GM23338 (cell line): ENCODE results near the gene ZNF445. TPM values are rescaled to one million over a fixed set of nuclear protein-coding genes. Genes with fewer than 3 reads are reported as not detected.

Source experiments
- ATAC-seq: fragments of 200-7000 bp; cut with Tn5 transposase; 3 replicates; pipeline ENCODE4 v1.9.1; 2020
- DNase-seq: peaks from one replicate; pipeline ENCODE4 v3.0.0-alpha.2; 2015; ENCODE audit warnings: low spot score
- H2AFZ ChIP-seq: fragments of 200-600 bp; sonication (generic); 2 replicates; pipeline ENCODE4 v1.8.0; 2016; ENCODE audit warnings: antibody characterized with exemption, mild to moderate bottlenecking, moderate library complexity
- H3F3A ChIP-seq: fragments of 200-600 bp; sonication (generic); replicated peaks from 2 replicates; pipeline ENCODE4 v1.8.0; 2017; ENCODE audit warnings: antibody characterized with exemption, mixed run types, low read depth
- H3K27ac ChIP-seq: fragments of 200-600 bp; sonication (generic); 2 replicates; pipeline ENCODE4 v1.6.1; 2016; ENCODE audit warnings: low read depth
- H3K27me3 ChIP-seq: fragments of 200-600 bp; sonication (generic); 2 replicates; pipeline ENCODE4 v1.8.0; 2016; ENCODE audit warnings: mild to moderate bottlenecking, mixed run types, moderate library complexity; ENCODE audit not compliant: insufficient read depth
- H3K36me3 ChIP-seq: fragments of 200-600 bp; sonication (generic); 2 replicates; pipeline ENCODE4 v1.8.0; 2016; ENCODE audit warnings: mild to moderate bottlenecking; ENCODE audit not compliant: insufficient read depth
- H3K4me1 ChIP-seq: fragments of 200-600 bp; sonication (generic); 2 replicates; pipeline ENCODE4 v1.8.0; 2016; ENCODE audit warnings: mild to moderate bottlenecking, moderate library complexity; ENCODE audit not compliant: insufficient read depth
- H3K4me2 ChIP-seq: fragments of 200-600 bp; sonication (generic); 2 replicates; pipeline ENCODE4 v1.7.1; 2017; ENCODE audit warnings: mixed run types
- H3K4me3 ChIP-seq: fragments of 200-600 bp; sonication (generic); 2 replicates; pipeline ENCODE4 v1.6.1; 2016; ENCODE audit warnings: mixed run types
- H3K79me2 ChIP-seq: fragments of 200-600 bp; sonication (generic); replicated peaks from 2 replicates; pipeline ENCODE4 v1.8.0; 2017; ENCODE audit warnings: mild to moderate bottlenecking; ENCODE audit not compliant: insufficient read depth
- H3K9me2 ChIP-seq: fragments of 200-600 bp; sonication (generic); 2 replicates; pipeline ENCODE4 v1.8.0; 2017; ENCODE audit not compliant: insufficient read depth
- H4K20me1 ChIP-seq: fragments of 200-600 bp; sonication (generic); replicated peaks from 2 replicates; pipeline ENCODE4 v1.8.0; 2017; ENCODE audit warnings: mild to moderate bottlenecking; ENCODE audit not compliant: insufficient read depth
- H3K27ac Mint-ChIP-seq: 2 replicates; pipeline ENCODE4 v1.8.0; 2020; ENCODE audit warnings: inconsistent platforms, mild to moderate bottlenecking, moderate library complexity, mixed read lengths
- H3K27me3 Mint-ChIP-seq: 3 replicates; pipeline ENCODE4 v1.8.0; 2022; ENCODE audit warnings: low read depth, mild to moderate bottlenecking, moderate library complexity, mixed read lengths, inconsistent platforms; ENCODE audit not compliant: insufficient read depth, poor library complexity
- H3K36me3 Mint-ChIP-seq: 3 replicates; pipeline ENCODE4 v1.8.0; 2021; ENCODE audit warnings: low read depth, mild to moderate bottlenecking, inconsistent platforms, moderate library complexity, mixed read lengths
- H3K4me1 Mint-ChIP-seq: 3 replicates; pipeline ENCODE4 v1.8.0; 2020; ENCODE audit warnings: mild to moderate bottlenecking, inconsistent platforms, mixed read lengths
- H3K4me3 Mint-ChIP-seq: 3 replicates; pipeline ENCODE4 v1.8.0; 2021; ENCODE audit warnings: moderate library complexity, mild to moderate bottlenecking, inconsistent platforms, mixed read lengths
- H3K9me3 Mint-ChIP-seq: 3 replicates; pipeline ENCODE4 v1.8.0; 2020; ENCODE audit warnings: moderate library complexity, mild to moderate bottlenecking, inconsistent platforms, mixed read lengths
- CREB1 ChIP-seq: fragments of 250-450 bp; sonication (Bioruptor Pico); IDR thresholded peaks from 2 replicates; pipeline ENCODE4 v1.5.0; 2020; ENCODE audit warnings: low read depth, mild to moderate bottlenecking, moderate library complexity
- EZH2 ChIP-seq: fragments of 200-600 bp; sonication (generic); IDR thresholded peaks from one replicate; pipeline ENCODE4 v1.8.0; 2017; ENCODE audit warnings: antibody characterized with exemption, mild to moderate bottlenecking, low read depth; ENCODE audit not compliant: unreplicated experiment
- EZH2phosphoT487 ChIP-seq: fragments of 200-600 bp; sonication (generic); IDR thresholded peaks from one replicate; pipeline ENCODE4 v1.8.1; 2018; ENCODE audit warnings: antibody characterized with exemption; ENCODE audit not compliant: unreplicated experiment
- JUNB ChIP-seq: IDR thresholded peaks from one replicate; pipeline ENCODE4 v1.6.1; 2016; ENCODE audit warnings: antibody characterized with exemption; ENCODE audit not compliant: unreplicated experiment
- NANOG ChIP-seq: IDR thresholded peaks from 2 replicates; pipeline ENCODE4 v1.6.1; 2016; ENCODE audit warnings: antibody characterized with exemption, borderline replicate concordance
- POLR2AphosphoS5 ChIP-seq: IDR thresholded peaks from 2 replicates; pipeline ENCODE4 v1.6.1; 2016; ENCODE audit warnings: antibody characterized with exemption, low read depth
- REST ChIP-seq: IDR thresholded peaks from one replicate; pipeline ENCODE4 v1.6.1; 2018; ENCODE audit warnings: antibody characterized with exemption; ENCODE audit not compliant: unreplicated experiment
- STAT1 ChIP-seq: IDR thresholded peaks from one replicate; pipeline ENCODE4 v1.6.1; 2016; ENCODE audit warnings: antibody characterized with exemption; ENCODE audit not compliant: unreplicated experiment
- ZNF114 ChIP-seq: fragments of 250-450 bp; sonication (Bioruptor Pico); IDR thresholded peaks from 2 replicates; pipeline ENCODE4 v1.5.0; 2020; ENCODE audit warnings: mild to moderate bottlenecking, moderate library complexity
- ZNF331 ChIP-seq: fragments of 250-450 bp; sonication (Bioruptor Pico); IDR thresholded peaks from 2 replicates; pipeline ENCODE4 v1.5.0; 2020; ENCODE audit warnings: low read depth, mild to moderate bottlenecking, moderate library complexity
- polyA plus RNA-seq: library from polyadenylated mRNA; unstranded; fragments of >200 nt; fragmentation: Nextera tagmentation; extraction: Ambion mirVana; gene quantifications from 2 replicates; pipeline ENCODE4 v1.2.1, GENCODE V29; 2016
- total RNA-seq: library from RNA; depleted of rRNA; stranded (reverse); fragments of >200 nt; shearing (Covaris generic); gene quantifications from 2 replicates; pipeline ENCODE4 v1.2.3, GENCODE V29; 2014
- TF ChIP-seq, protein P1 (sequence below), 2 experiments: fragments of 200-600 bp in 1 of 2; sonication (generic) in 1 of 2; conservative IDR thresholded peaks; 2 replicates each; pipeline versions ENCODE4 v1.5.1 to v1.6.1; 2016 to 2017; ENCODE audit warnings: antibody characterized with exemption in 2 of 2, low read depth in 2 of 2, mild to moderate bottlenecking in 2 of 2, moderate library complexity in 1 of 2
- TF ChIP-seq, protein P2 (sequence below): fragments of 250-450 bp; sonication (Bioruptor Pico); IDR thresholded peaks from 2 replicates; pipeline ENCODE4 v1.5.0; 2020; ENCODE audit warnings: mild to moderate bottlenecking, moderate library complexity
- TF ChIP-seq, protein P3 (sequence below): IDR thresholded peaks from 2 replicates; pipeline ENCODE4 v1.6.1; 2016; ENCODE audit warnings: antibody characterized with exemption

ZNF445 gene
- total and polyA plus RNA-seq, 2 experiments from 2014 or later: 2.7 to 16.6 TPM

DNA sequence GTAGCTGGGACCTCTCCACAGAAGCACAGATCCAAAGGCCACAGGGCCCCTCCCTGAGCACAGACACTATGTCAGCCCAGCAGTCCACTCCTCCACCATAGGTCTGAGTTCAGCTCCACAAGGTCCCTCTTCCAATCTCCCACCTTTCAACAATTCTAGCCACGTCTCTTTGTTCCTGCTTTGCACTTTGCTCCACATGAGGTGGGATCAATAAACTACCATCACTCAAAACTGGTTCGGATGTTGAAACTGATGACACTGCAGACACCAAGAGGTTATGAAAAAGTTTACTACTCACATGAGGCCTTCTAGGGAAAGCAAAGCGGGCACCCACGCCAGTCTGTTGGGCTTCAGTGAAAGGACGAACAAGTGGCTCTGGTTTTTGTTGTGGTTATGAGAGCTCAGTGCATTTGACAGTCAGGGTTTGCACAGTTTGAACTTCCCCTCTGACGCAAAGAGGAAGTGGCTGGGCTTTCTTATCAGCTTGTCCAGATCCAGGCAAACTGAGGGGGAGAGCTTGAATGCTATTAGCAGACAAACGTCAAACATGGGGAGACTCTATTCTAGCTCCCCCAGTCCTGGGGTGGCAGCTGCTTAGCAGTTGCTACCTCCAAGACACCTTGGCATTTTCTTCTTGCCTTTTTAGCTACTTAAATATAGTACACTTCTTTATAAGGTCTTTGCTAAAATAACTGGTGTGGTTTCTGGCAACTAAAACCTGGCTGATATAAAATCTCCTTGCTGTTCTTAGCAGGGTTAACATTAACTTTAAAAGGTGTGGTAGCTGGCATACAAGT lies 37.8 kb downstream of the ZNF445 start:
- Histone ChIP-seq H3K9me2 (peaks cover 8% of the 10 kb centered on the region; the same call in 1 of the 2 replicates), H3K27ac (no peak overlapping the region), H3K27me3 (no peaks in the 10 kb centered on the region), H3K4me2 (no peak overlapping the region), H2AFZ (no peak overlapping the region), H3K4me3 (no peak overlapping the region), H3K36me3 (no peaks in the 10 kb centered on the region), H4K20me1 (no peaks in the 10 kb centered on the region), H3K4me1 (0 out of 2 replicates have a peak, but pooled peaks cover 7% of the 10 kb centered on the region), H3F3A (no peaks in the 10 kb centered on the region), H3K79me2 (no peaks in the 10 kb centered on the region)
- Mint-ChIP-seq H3K4me1 (peaks cover 7% of the 10 kb centered on the region; the same call in 2 of the 3 replicates), H3K9me3 (no peaks in the 10 kb centered on the region), H3K27ac (no peak overlapping the region), H3K27me3 (peaks cover 8% of the 10 kb centered on the region), H3K36me3 (peaks cover 17% of the 10 kb centered on the region), H3K4me3 (no peak overlapping the region)
- TF ChIP-seq, protein P1, sequence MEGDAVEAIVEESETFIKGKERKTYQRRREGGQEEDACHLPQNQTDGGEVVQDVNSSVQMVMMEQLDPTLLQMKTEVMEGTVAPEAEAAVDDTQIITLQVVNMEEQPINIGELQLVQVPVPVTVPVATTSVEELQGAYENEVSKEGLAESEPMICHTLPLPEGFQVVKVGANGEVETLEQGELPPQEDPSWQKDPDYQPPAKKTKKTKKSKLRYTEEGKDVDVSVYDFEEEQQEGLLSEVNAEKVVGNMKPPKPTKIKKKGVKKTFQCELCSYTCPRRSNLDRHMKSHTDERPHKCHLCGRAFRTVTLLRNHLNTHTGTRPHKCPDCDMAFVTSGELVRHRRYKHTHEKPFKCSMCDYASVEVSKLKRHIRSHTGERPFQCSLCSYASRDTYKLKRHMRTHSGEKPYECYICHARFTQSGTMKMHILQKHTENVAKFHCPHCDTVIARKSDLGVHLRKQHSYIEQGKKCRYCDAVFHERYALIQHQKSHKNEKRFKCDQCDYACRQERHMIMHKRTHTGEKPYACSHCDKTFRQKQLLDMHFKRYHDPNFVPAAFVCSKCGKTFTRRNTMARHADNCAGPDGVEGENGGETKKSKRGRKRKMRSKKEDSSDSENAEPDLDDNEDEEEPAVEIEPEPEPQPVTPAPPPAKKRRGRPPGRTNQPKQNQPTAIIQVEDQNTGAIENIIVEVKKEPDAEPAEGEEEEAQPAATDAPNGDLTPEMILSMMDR (conservative IDR thresholded peaks at IDR 0.05; ENCODE audit: low read depth in 2 of 2): no peak
- TF ChIP-seq, protein P2, sequence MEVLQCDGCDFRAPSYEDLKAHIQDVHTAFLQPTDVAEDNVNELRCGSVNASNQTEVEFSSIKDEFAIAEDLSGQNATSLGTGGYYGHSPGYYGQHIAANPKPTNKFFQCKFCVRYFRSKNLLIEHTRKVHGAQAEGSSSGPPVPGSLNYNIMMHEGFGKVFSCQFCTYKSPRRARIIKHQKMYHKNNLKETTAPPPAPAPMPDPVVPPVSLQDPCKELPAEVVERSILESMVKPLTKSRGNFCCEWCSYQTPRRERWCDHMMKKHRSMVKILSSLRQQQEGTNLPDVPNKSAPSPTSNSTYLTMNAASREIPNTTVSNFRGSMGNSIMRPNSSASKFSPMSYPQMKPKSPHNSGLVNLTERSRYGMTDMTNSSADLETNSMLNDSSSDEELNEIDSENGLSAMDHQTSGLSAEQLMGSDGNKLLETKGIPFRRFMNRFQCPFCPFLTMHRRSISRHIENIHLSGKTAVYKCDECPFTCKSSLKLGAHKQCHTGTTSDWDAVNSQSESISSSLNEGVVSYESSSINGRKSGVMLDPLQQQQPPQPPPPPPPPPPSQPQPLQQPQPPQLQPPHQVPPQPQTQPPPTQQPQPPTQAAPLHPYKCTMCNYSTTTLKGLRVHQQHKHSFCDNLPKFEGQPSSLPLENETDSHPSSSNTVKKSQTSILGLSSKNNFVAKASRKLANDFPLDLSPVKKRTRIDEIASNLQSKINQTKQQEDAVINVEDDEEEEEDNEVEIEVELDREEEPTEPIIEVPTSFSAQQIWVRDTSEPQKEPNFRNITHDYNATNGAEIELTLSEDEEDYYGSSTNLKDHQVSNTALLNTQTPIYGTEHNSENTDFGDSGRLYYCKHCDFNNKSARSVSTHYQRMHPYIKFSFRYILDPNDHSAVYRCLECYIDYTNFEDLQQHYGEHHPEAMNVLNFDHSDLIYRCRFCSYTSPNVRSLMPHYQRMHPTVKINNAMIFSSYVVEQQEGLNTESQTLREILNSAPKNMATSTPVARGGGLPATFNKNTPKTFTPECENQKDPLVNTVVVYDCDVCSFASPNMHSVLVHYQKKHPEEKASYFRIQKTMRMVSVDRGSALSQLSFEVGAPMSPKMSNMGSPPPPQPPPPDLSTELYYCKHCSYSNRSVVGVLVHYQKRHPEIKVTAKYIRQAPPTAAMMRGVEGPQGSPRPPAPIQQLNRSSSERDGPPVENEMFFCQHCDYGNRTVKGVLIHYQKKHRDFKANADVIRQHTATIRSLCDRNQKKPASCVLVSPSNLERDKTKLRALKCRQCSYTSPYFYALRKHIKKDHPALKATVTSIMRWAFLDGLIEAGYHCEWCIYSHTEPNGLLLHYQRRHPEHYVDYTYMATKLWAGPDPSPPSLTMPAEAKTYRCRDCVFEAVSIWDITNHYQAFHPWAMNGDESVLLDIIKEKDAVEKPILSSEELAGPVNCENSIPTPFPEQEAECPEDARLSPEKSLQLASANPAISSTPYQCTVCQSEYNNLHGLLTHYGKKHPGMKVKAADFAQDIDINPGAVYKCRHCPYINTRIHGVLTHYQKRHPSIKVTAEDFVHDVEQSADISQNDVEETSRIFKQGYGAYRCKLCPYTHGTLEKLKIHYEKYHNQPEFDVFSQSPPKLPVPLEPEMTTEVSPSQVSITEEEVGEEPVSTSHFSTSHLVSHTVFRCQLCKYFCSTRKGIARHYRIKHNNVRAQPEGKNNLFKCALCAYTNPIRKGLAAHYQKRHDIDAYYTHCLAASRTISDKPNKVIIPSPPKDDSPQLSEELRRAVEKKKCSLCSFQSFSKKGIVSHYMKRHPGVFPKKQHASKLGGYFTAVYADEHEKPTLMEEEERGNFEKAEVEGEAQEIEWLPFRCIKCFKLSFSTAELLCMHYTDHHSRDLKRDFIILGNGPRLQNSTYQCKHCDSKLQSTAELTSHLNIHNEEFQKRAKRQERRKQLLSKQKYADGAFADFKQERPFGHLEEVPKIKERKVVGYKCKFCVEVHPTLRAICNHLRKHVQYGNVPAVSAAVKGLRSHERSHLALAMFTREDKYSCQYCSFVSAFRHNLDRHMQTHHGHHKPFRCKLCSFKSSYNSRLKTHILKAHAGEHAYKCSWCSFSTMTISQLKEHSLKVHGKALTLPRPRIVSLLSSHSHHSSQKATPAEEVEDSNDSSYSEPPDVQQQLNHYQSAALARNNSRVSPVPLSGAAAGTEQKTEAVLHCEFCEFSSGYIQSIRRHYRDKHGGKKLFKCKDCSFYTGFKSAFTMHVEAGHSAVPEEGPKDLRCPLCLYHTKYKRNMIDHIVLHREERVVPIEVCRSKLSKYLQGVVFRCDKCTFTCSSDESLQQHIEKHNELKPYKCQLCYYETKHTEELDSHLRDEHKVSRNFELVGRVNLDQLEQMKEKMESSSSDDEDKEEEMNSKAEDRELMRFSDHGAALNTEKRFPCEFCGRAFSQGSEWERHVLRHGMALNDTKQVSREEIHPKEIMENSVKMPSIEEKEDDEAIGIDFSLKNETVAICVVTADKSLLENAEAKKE (CRISPR knock-in tag): no peak
- TF ChIP-seq EZH2phosphoT487 (no peak), JUNB (no peak), EZH2 (no peak), POLR2AphosphoS5 (no peak), STAT1 (no peak), ZNF331 (CRISPR knock-in tag) (no peak), ZNF114 (CRISPR knock-in tag) (no peak), REST (no peak), NANOG (no peak), CREB1 (CRISPR knock-in tag) (no peak)
- TF ChIP-seq, protein P3, sequence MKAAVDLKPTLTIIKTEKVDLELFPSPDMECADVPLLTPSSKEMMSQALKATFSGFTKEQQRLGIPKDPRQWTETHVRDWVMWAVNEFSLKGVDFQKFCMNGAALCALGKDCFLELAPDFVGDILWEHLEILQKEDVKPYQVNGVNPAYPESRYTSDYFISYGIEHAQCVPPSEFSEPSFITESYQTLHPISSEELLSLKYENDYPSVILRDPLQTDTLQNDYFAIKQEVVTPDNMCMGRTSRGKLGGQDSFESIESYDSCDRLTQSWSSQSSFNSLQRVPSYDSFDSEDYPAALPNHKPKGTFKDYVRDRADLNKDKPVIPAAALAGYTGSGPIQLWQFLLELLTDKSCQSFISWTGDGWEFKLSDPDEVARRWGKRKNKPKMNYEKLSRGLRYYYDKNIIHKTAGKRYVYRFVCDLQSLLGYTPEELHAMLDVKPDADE: no peak
- DNase-seq: no peak
- no peak for ATAC-seq
